OCI-LY7 (cell line): ENCODE data around the gene RSPH1. TPM values are rescaled to one million over a fixed set of nuclear protein-coding genes. Genes with fewer than 3 reads are reported as not detected.

ENCODE experiments used
- BruUV-seq: library from RNA; stranded (reverse); fragments of 400-500 nt; replicated peaks from 2 replicates; lab custom pipeline; 2021; lab: Mats Ljungman, UMichigan
- CTCF ChIA-PET: fragments of 300-600 bp; sonication (Branson Sonifier 250); formaldehyde crosslinking; loops from one replicate; lab custom pipeline; 2022; ENCODE audit warnings: antibody characterized with exemption; ENCODE audit not compliant: unreplicated experiment; lab: Charles Lee
- POLR2A ChIA-PET: fragments of 300-600 bp; sonication (Branson Sonifier 250); formaldehyde crosslinking; loops from one replicate; lab custom pipeline; 2022; ENCODE audit warnings: antibody characterized with exemption; lab: Charles Lee
- DNase-seq: peaks from one replicate; pipeline ENCODE4 v3.0.0-alpha.2; 2015; ENCODE audit warnings: low spot score
- H2AFZ ChIP-seq: fragments of 200-600 bp; sonication (generic), shearing (Covaris generic); 2 replicates; pipeline ENCODE4 v1.6.1; 2014; ENCODE audit warnings: mild to moderate bottlenecking, antibody characterized with exemption, low read length, moderate library complexity
- H3K27ac ChIP-seq: fragments of 200-600 bp; sonication (generic); 2 replicates; pipeline ENCODE4 v1.5.1; 2014; ENCODE audit warnings: mixed run types, low read depth, mild to moderate bottlenecking, moderate library complexity, low read length, inconsistent platforms; ENCODE audit not compliant: poor library complexity, severe bottlenecking
- H3K36me3 ChIP-seq: fragments of 200-600 bp; sonication (generic); 2 replicates; pipeline ENCODE4 v1.6.1; 2014; ENCODE audit warnings: mild to moderate bottlenecking, antibody characterized with exemption, low read length, moderate library complexity, mixed read lengths; ENCODE audit not compliant: insufficient read depth
- H3K4me1 ChIP-seq: fragments of 200-600 bp; sonication (generic); 2 replicates; pipeline ENCODE4 v1.5.1; 2014; ENCODE audit warnings: mild to moderate bottlenecking, low read length; ENCODE audit not compliant: insufficient read depth, poor library complexity, severe bottlenecking
- H3K4me2 ChIP-seq: fragments of 200-600 bp; sonication (generic); 2 replicates; pipeline ENCODE4 v1.6.1; 2014; ENCODE audit warnings: mild to moderate bottlenecking, low read length
- H3K4me3 ChIP-seq: fragments of 200-600 bp; sonication (generic); 2 replicates; pipeline ENCODE4 v1.5.1; 2014; ENCODE audit warnings: mild to moderate bottlenecking, low read depth, low read length; ENCODE audit not compliant: poor library complexity, severe bottlenecking
- H3K79me2 ChIP-seq: fragments of 200-600 bp; sonication (generic); 2 replicates; pipeline ENCODE4 v1.6.1; 2016; ENCODE audit warnings: low read depth, mild to moderate bottlenecking, low read length, moderate library complexity, mixed read lengths; ENCODE audit not compliant: insufficient read depth
- H3K9me2 ChIP-seq: fragments of 200-600 bp; sonication (generic); 2 replicates; pipeline ENCODE4 v1.6.1; 2016; ENCODE audit warnings: mild to moderate bottlenecking, low read length, mixed read lengths; ENCODE audit not compliant: insufficient read depth
- H3K9me3 ChIP-seq: fragments of 200-600 bp; sonication (generic); 2 replicates; pipeline ENCODE4 v1.6.1; 2014; ENCODE audit warnings: mild to moderate bottlenecking, mixed run types, low read length, mixed read lengths
- H4K20me1 ChIP-seq: fragments of 200-600 bp; sonication (generic); 2 replicates; pipeline ENCODE4 v1.6.1; 2014; ENCODE audit warnings: mild to moderate bottlenecking, antibody characterized with exemption, low read length, moderate library complexity, mixed read lengths; ENCODE audit not compliant: insufficient read depth
- CTCF ChIP-seq: fragments of 200-600 bp; sonication (generic); conservative IDR thresholded peaks from 2 replicates; pipeline ENCODE4 v1.5.1; 2014; ENCODE audit warnings: mild to moderate bottlenecking, antibody characterized with exemption, low read length, moderate library complexity, mixed read lengths
- EZH2phosphoT487 ChIP-seq: fragments of 200-600 bp; sonication (generic); IDR thresholded peaks from 2 replicates; pipeline ENCODE4 v1.6.1; 2018; ENCODE audit warnings: low read depth, borderline replicate concordance, mild to moderate bottlenecking, mixed run types, antibody characterized with exemption, low read length, moderate library complexity, mixed read lengths
- intact Hi-C: fragments of 100-400 bp; cut with micrococcal nuclease; formaldehyde crosslinking; loops from one replicate; pipeline ENCODE4 v1.10.0; 2022; ENCODE audit not compliant: unreplicated experiment
- total RNA-seq, 2 experiments: library from RNA; depleted of rRNA in 1 of 2; stranded (reverse); fragments of >200 nt in 1 of 2; shearing (Covaris generic) in 1 of 2; gene quantifications; 2 replicates each; pipeline ENCODE4 v1.2.3, GENCODE V29; 2014 to 2022

RSPH1 gene
- total RNA-seq, 2 experiments from 2014 or later = 1.9 to 2.5 TPM

DNA sequence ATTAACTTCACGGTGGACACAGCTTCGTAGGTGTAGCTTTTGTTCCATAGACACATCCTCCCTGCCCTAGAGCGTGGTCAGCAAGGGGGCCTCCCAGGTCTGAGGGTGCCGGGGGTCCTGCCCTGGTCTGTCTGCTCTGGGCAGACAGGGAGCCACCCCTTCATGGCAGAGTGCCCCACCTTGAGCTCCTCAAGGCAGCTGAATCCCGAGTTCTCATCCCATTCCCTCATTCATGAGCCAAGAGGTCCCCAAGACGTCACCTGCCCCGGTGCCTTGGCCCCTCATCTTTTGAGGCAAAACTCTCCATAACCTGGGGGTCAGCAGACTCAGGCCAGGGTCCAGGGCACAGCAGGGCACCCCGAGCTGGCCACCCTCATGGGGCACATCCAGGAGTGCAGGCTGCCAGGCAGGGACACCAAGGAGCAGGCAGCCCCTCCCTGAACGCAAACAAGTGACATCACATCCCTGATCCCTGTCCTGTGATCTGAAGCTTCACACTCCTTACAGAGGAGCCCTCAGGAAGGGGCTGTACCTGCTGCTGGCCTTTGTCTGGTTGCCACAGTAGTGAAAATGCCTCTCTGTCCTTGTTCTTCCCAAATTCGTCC is 69.0 kb downstream of the RSPH1 start:
- Histone ChIP-seq H2AFZ (no peak overlapping the region), H3K4me3 (no peak overlapping the region), H3K9me3 (no peaks in the 10 kb centered on the region), H3K27ac (no peak overlapping the region), H4K20me1 (no peaks in the 10 kb centered on the region), H3K4me2 (no peak overlapping the region), H3K9me2 (no peaks in the 10 kb centered on the region), H3K4me1 (no peaks in the 10 kb centered on the region), H3K79me2 (no peaks in the 10 kb centered on the region), H3K36me3 (no peaks in the 10 kb centered on the region)
- POLR2A ChIA-PET = no interaction called here
- CTCF ChIA-PET = no interaction called here
- intact Hi-C loops = no loop called here
- DNase-seq = no peak
- no TSS peak for BruUV-seq
- no peak for TF ChIP-seq CTCF
- TF ChIP-seq EZH2phosphoT487 = no peak

- intact Hi-C loops = no loop called here
- Histone ChIP-seq H3K9me3 (no peaks in the 10 kb centered on the region), H3K27ac (no peak overlapping the region), H3K79me2 (no peaks in the 10 kb centered on the region), H2AFZ (no peak overlapping the region), H4K20me1 (no peaks in the 10 kb centered on the region), H3K9me2 (no peaks in the 10 kb centered on the region), H3K4me3 (no peak overlapping the region), H3K36me3 (no peaks in the 10 kb centered on the region), H3K4me1 (no peaks in the 10 kb centered on the region), H3K4me2 (no peak overlapping the region)
- DNase-seq = no peak
- no TSS peak for BruUV-seq
- TF ChIP-seq CTCF (no peak), EZH2phosphoT487 (no peak)
- ChIA-PET POLR2A (no interaction called here), CTCF (no interaction called here)
Measured at GRCh38 chr21:42426424-42426823, 69.6 kb downstream of the RSPH1 start.

DNA sequence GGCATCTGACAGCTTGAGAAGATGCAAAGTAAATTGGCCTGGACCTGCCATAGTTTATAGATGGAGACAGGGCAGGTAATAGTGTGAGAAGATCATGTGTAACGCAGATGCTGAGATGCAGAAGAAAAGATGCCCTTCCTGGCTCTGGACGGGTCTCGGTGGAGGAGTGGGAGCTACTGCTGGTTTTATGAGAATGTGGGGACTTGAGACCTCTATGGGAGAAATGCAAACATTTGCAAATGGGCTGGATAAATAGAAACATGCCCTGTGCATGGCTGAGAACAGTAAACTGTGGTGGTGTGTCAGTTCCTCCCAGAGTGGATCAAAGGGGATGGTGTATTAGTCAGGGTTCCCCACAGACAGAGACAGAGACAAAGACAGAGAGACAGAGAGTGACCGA is 70.4 kb downstream of the RSPH1 start:
- no peaks in the 10 kb centered on the region for H3K9me3 ChIP-seq
- no TSS peak for BruUV-seq
- no peaks in the 10 kb centered on the region for H3K36me3 ChIP-seq
- no peak for DNase-seq
- no peak overlapping the region for H2AFZ ChIP-seq
- no peaks in the 10 kb centered on the region for H3K4me1 ChIP-seq
- H3K79me2 ChIP-seq = no peaks in the 10 kb centered on the region
- H3K4me2 ChIP-seq = no peak overlapping the region
- intact Hi-C loops = no loop called here
- H3K4me3 ChIP-seq = no peak overlapping the region
- no peak overlapping the region for H3K27ac ChIP-seq
- TF ChIP-seq EZH2phosphoT487 (no peak), CTCF (no peak)
- POLR2A ChIA-PET = interaction anchor here (1.3 kb wide), 1 partner anchor 59 kb away, joined by 3 read pairs; no protein-coding TSS in a partner anchor
- no peaks in the 10 kb centered on the region for H3K9me2 ChIP-seq
- CTCF ChIA-PET = interaction anchor here (0.7 kb wide), 1 partner anchor 9 kb away, joined by 3 read pairs; no protein-coding TSS in a partner anchor
- H4K20me1 ChIP-seq = no peaks in the 10 kb centered on the region
